HEK293 (cell line): Measurements from ENCODE around the gene PRKCA.

Source experiments
- ATF2 ChIP-seq: fragments of 450-650 bp; formaldehyde crosslinking; IDR thresholded peaks from 2 replicates; pipeline ENCODE4 v1.5.1; 2016; ENCODE audit warnings: missing biosample characterization, missing genetic modification characterization, low read depth
- CTCF ChIP-seq: fragments of 450-650 bp; formaldehyde crosslinking; IDR thresholded peaks from 2 replicates; pipeline ENCODE4 v1.5.1; 2016; ENCODE audit warnings: missing biosample characterization, missing genetic modification characterization
- ZBTB49 ChIP-seq: fragments of 450-650 bp; formaldehyde crosslinking; IDR thresholded peaks from 2 replicates; pipeline ENCODE4 v1.5.1; 2016; ENCODE audit warnings: missing biosample characterization, missing genetic modification characterization, low read depth
- ZNF585B ChIP-seq: fragments of 450-650 bp; formaldehyde crosslinking; IDR thresholded peaks from 2 replicates; pipeline ENCODE4 v1.5.1; 2016; ENCODE audit warnings: missing biosample characterization, missing genetic modification characterization
- ZNF600 ChIP-seq: fragments of 450-650 bp; formaldehyde crosslinking; IDR thresholded peaks from 2 replicates; pipeline ENCODE4 v1.5.1; 2016; ENCODE audit warnings: missing biosample characterization, missing genetic modification characterization
- ZNF639 ChIP-seq: fragments of 450-650 bp; formaldehyde crosslinking; IDR thresholded peaks from 2 replicates; pipeline ENCODE4 v1.5.1; 2016; ENCODE audit warnings: missing biosample characterization, missing genetic modification characterization
- ZXDB ChIP-seq: fragments of 450-650 bp; formaldehyde crosslinking; IDR thresholded peaks from 2 replicates; pipeline ENCODE4 v1.5.1; 2016; ENCODE audit warnings: missing biosample characterization, missing genetic modification characterization
- TF ChIP-seq, protein P1 (sequence below): fragments of 450-650 bp; formaldehyde crosslinking; IDR thresholded peaks from 2 replicates; pipeline ENCODE4 v1.5.1; 2016; ENCODE audit warnings: missing biosample characterization, missing genetic modification characterization
- TF ChIP-seq, protein P2 (sequence below): fragments of 450-650 bp; formaldehyde crosslinking; IDR thresholded peaks from 2 replicates; pipeline ENCODE4 v1.5.1; 2017; ENCODE audit warnings: missing biosample characterization, missing genetic modification characterization
- TF ChIP-seq, protein P3 (sequence below): sonication (generic); formaldehyde crosslinking; IDR thresholded peaks from 2 replicates; pipeline ENCODE4 v1.8.1; 2022; ENCODE audit warnings: mild to moderate bottlenecking, moderate library complexity, missing genetic modification reagents

GRCh38 chr17:66493283-66494019 lies 191.0 kb downstream of the PRKCA start:
- TF ChIP-seq CTCF (tag by site-specific recombination) (no peak), ZNF600 (no peak), ZNF585B (no peak), ATF2 (no peak), ZNF639 (tag by site-specific recombination) (no peak), ZXDB (tag by site-specific recombination) (no peak), ZBTB49 (no peak)
- TF ChIP-seq, protein P1, sequence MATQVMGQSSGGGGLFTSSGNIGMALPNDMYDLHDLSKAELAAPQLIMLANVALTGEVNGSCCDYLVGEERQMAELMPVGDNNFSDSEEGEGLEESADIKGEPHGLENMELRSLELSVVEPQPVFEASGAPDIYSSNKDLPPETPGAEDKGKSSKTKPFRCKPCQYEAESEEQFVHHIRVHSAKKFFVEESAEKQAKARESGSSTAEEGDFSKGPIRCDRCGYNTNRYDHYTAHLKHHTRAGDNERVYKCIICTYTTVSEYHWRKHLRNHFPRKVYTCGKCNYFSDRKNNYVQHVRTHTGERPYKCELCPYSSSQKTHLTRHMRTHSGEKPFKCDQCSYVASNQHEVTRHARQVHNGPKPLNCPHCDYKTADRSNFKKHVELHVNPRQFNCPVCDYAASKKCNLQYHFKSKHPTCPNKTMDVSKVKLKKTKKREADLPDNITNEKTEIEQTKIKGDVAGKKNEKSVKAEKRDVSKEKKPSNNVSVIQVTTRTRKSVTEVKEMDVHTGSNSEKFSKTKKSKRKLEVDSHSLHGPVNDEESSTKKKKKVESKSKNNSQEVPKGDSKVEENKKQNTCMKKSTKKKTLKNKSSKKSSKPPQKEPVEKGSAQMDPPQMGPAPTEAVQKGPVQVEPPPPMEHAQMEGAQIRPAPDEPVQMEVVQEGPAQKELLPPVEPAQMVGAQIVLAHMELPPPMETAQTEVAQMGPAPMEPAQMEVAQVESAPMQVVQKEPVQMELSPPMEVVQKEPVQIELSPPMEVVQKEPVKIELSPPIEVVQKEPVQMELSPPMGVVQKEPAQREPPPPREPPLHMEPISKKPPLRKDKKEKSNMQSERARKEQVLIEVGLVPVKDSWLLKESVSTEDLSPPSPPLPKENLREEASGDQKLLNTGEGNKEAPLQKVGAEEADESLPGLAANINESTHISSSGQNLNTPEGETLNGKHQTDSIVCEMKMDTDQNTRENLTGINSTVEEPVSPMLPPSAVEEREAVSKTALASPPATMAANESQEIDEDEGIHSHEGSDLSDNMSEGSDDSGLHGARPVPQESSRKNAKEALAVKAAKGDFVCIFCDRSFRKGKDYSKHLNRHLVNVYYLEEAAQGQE (tag by site-specific recombination): no peak
- TF ChIP-seq, protein P2, sequence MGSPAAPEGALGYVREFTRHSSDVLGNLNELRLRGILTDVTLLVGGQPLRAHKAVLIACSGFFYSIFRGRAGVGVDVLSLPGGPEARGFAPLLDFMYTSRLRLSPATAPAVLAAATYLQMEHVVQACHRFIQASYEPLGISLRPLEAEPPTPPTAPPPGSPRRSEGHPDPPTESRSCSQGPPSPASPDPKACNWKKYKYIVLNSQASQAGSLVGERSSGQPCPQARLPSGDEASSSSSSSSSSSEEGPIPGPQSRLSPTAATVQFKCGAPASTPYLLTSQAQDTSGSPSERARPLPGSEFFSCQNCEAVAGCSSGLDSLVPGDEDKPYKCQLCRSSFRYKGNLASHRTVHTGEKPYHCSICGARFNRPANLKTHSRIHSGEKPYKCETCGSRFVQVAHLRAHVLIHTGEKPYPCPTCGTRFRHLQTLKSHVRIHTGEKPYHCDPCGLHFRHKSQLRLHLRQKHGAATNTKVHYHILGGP: no peak
- TF ChIP-seq, protein P3, sequence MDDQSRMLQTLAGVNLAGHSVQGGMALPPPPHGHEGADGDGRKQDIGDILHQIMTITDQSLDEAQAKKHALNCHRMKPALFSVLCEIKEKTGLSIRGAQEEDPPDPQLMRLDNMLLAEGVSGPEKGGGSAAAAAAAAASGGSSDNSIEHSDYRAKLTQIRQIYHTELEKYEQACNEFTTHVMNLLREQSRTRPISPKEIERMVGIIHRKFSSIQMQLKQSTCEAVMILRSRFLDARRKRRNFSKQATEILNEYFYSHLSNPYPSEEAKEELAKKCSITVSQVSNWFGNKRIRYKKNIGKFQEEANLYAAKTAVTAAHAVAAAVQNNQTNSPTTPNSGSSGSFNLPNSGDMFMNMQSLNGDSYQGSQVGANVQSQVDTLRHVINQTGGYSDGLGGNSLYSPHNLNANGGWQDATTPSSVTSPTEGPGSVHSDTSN (CRISPR knock-in tag): no peak
